ENCODE data around the gene LRRC8A. TPM values are rescaled to one million over a fixed set of nuclear protein-coding genes. Genes with fewer than 3 reads are reported as not detected.

The LRRC8A gene
- total and polyA plus RNA-seq, 2 of the 8 experiments (the other 6 are each of a cell fraction or from before 2014, with no cell fraction given), result 103 to 111 TPM

DNA sequence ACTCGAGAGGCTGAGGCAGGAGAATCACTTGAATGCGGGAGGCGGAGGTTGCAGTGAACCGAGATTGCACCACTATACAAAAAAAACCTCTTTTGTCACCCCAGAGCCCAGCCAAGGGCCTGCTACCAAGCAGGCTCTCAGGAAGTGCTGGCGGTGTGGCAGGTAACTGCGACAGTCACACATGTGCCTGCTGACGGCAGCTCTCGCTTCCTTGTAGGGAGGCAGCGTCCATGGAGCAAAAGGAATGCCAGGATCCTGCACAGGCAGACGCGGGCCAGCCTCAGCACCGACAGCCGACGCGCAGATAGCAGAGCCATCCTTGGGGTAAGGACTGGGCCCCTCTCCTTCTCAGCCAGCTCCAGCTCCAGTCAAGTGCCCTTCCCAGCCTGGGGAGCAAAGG is 3.9 kb downstream of the LRRC8A start:
- no peak overlapping the region for H3K4me3 ChIP-seq (ENCODE audit: extremely low read depth in 1 of 4, insufficient read depth in 2 of 4, low read depth in 3 of 4, low read length in 4 of 4)
- H3K14ac ChIP-seq (ENCODE audit: insufficient read length), result no peak overlapping the region
- H3K23me2 ChIP-seq (ENCODE audit: low read depth, low read length), result peaks cover 6% of the 10 kb centered on the region
- H3K27me3 ChIP-seq (replicated peaks in 1 of 4; ENCODE audit: control insufficient read depth in 3 of 4, extremely low read depth in 1 of 4, insufficient read depth in 3 of 4, low read length in 3 of 4), result no peaks in the 10 kb centered on the region
- H3K4me2 ChIP-seq (ENCODE audit: insufficient read depth in 1 of 2, low read depth in 2 of 2, low read length in 2 of 2), result no peak overlapping the region
- no peak for FAIRE-seq
- no peaks in the 10 kb centered on the region for H3K9me3 ChIP-seq (ENCODE audit: insufficient read depth in 2 of 2, low read depth in 1 of 2, low read length in 1 of 2)
- no peak overlapping the region for H2BK120ac ChIP-seq (replicated peaks; ENCODE audit: low read depth, low read length)
- 95% methylated on average over 15 of the region's 15 CpGs; no CpG with 5 or more reads in 1 of the 2 experiments for WGBS, 2 experiments (ENCODE audit: extremely low coverage in 1 of 2, insufficient coverage in 1 of 2, insufficient read length in 1 of 2, insufficient replicate concordance in 2 of 2, low coverage in 1 of 2, low lambda C conversion rate in 2 of 2, missing lambda C conversion rate in 1 of 2)
- ChIA-PET CTCF (ENCODE audit: partially characterized antibody) (interaction anchor here (1.0 to 1.4 kb wide), 4 partner anchors 22 to 44 kb away, joined by 4 to 11 read pairs (median 4); no protein-coding TSS in a partner anchor), POLR2A (ENCODE audit: partially characterized antibody) (interaction anchor here (1.2 to 1.6 kb wide), 4 partner anchors 8 to 18 kb away, joined by 4 to 10 read pairs (median 4); no protein-coding TSS in a partner anchor)
- no peak overlapping the region for H3K27ac ChIP-seq (ENCODE audit: low read depth, low read length)
- peaks cover 3 to 20% (median 12%) of the 10 kb centered on the region in 4 experiments for H3K36me3 ChIP-seq (ENCODE audit: control insufficient read depth in 2 of 4, insufficient read depth in 4 of 4, low read length in 3 of 4)
- H3K4me1 ChIP-seq (replicated peaks in 1 of 4; ENCODE audit: control insufficient read depth in 3 of 4, insufficient read depth in 4 of 4, low read length in 3 of 4), result peaks cover 6 to 30% (median 18%) of the 10 kb centered on the region in 4 experiments
- no peak overlapping the region for H3K18ac ChIP-seq (ENCODE audit: extremely low read depth, low read length)
- H4K91ac ChIP-seq (replicated peaks; ENCODE audit: insufficient read length, low read length), result no peak overlapping the region
- peak overlapping the region; percentile 61 for H2BK5ac ChIP-seq (ENCODE audit: low read depth, low read length)
- H4K20me1 ChIP-seq (replicated peaks in 1 of 2; ENCODE audit: control insufficient read depth in 1 of 2, insufficient read depth in 2 of 2, low read length in 2 of 2), result peaks cover 0 to 13% of the 10 kb centered on the region in 2 experiments
- H3K9ac ChIP-seq (replicated peaks in 1 of 4; ENCODE audit: extremely low read depth in 1 of 4, low read depth in 3 of 4, low read length in 3 of 4), result no peak overlapping the region
- no peak overlapping the region for H4K5ac ChIP-seq (ENCODE audit: insufficient read length, low read depth, low read length)
- H4K8ac ChIP-seq (ENCODE audit: extremely low read depth, insufficient read depth, low read length), result no peak overlapping the region
- peaks cover 32% of the 10 kb centered on the region for H3K79me1 ChIP-seq (ENCODE audit: low read depth, low read length)
- no peak overlapping the region for H2AFZ ChIP-seq (ENCODE audit: low read length)
- H2BK20ac ChIP-seq (ENCODE audit: low read length), result no peak overlapping the region
- H3K4ac ChIP-seq (replicated peaks; ENCODE audit: insufficient read length, low read depth, low read length), result no peak overlapping the region
- 0 out of 2 replicates have a peak overlapping the region, but pooled peaks have one; percentile 9 for H2AK5ac ChIP-seq (ENCODE audit: low read depth, low read length)
- no peak overlapping the region for H3K23ac ChIP-seq (ENCODE audit: insufficient read length)
- H3K56ac ChIP-seq (replicated peaks; ENCODE audit: insufficient read length, low read depth, low read length), result no peak overlapping the region
- H3K79me2 ChIP-seq (ENCODE audit: control insufficient read depth in 1 of 2, insufficient read depth in 2 of 2, low read length in 2 of 2), result peaks cover 25 to 84% of the 10 kb centered on the region in 2 experiments
- H2BK15ac ChIP-seq (ENCODE audit: low read length), result no peak overlapping the region
- DNase-seq (ENCODE audit: low read depth in 1 of 2, low spot score in 2 of 2), result no peak
- H2BK12ac ChIP-seq (ENCODE audit: low read depth, low read length), result peak overlapping the region; percentile 60; the same call in 1 of the 2 replicates
- TF ChIP-seq BCL11A (IDR thresholded peaks at IDR 0.05; ENCODE audit: low read depth in 2 of 2, low read length in 2 of 2) (no peak), TAF7 (optimal IDR thresholded peaks at IDR 0.05; ENCODE audit: borderline replicate concordance, low read depth, low read length) (no peak), HDAC6 (IDR thresholded peaks at IDR 0.05; ENCODE audit: low read depth, low read length) (no peak), EZH2 (IDR thresholded peaks at IDR 0.05; ENCODE audit: low read depth, low read length, severe bottlenecking) (no peak), CHD2 (IDR thresholded peaks at IDR 0.05; ENCODE audit: low read length) (no peak), EP300 (IDR thresholded peaks at IDR 0.05; ENCODE audit: borderline replicate concordance in 1 of 2, low read depth in 2 of 2, low read length in 2 of 2) (no peak), GTF2F1 (IDR thresholded peaks at IDR 0.05; ENCODE audit: borderline replicate concordance, low read depth, low read length) (no peak), SRF (IDR thresholded peaks at IDR 0.05; ENCODE audit: low read depth, low read length) (no peak), FOSL1 (IDR thresholded peaks at IDR 0.05; ENCODE audit: insufficient read depth, low read depth, low read length) (no peak), TCF12 (IDR thresholded peaks at IDR 0.05; ENCODE audit: low read depth, low read length) (no peak)
- TF ChIP-seq, protein P1, sequence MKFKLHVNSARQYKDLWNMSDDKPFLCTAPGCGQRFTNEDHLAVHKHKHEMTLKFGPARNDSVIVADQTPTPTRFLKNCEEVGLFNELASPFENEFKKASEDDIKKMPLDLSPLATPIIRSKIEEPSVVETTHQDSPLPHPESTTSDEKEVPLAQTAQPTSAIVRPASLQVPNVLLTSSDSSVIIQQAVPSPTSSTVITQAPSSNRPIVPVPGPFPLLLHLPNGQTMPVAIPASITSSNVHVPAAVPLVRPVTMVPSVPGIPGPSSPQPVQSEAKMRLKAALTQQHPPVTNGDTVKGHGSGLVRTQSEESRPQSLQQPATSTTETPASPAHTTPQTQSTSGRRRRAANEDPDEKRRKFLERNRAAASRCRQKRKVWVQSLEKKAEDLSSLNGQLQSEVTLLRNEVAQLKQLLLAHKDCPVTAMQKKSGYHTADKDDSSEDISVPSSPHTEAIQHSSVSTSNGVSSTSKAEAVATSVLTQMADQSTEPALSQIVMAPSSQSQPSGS (IDR thresholded peaks at IDR 0.05; ENCODE audit: low read length), result no peak
